HCT116 (cell line): ENCODE results near the gene DOCK10. TPM values are rescaled to one million over a fixed set of nuclear protein-coding genes. Genes with fewer than 3 reads are reported as not detected.

Experiments
- ATAC-seq: fragments of 200-7000 bp; cut with Tn5 transposase; 2 replicates; pipeline ENCODE4 v1.9.1; 2020; ENCODE audit warnings: mild to moderate bottlenecking, moderate library complexity
- BruUV-seq: library from RNA; stranded (reverse); fragments of 400-500 nt; replicated peaks from 2 replicates; lab custom pipeline; 2021; lab: Mats Ljungman, UMichigan
- CTCF ChIA-PET: fragments of 300-600 bp; sonication (Branson Sonifier 250); formaldehyde crosslinking; loops from one replicate; lab custom pipeline; 2021; ENCODE audit warnings: antibody characterized with exemption; lab: Charles Lee
- POLR2A ChIA-PET: fragments of 300-600, 350-600 bp; sonication (Branson Sonifier 250); formaldehyde crosslinking; loops from one replicate; lab custom pipeline; 2021; ENCODE audit warnings: antibody characterized with exemption; lab: Charles Lee
- RAD21 ChIA-PET, 2 experiments: fragments of 300-600 bp; sonication (Branson Sonifier 250); formaldehyde crosslinking; loops; one replicate each; lab custom pipeline; 2023; ENCODE audit warnings: low total read pairs in 2 of 2; ENCODE audit not compliant: uncharacterized antibody in 2 of 2, unreplicated experiment in 2 of 2, low non-redundant PET in 1 of 2; lab: Charles Lee
- DNase-seq: peaks from one replicate; pipeline ENCODE4 v3.0.0-alpha.2; 2010; ENCODE audit warnings: low read depth, low spot score
- H2AFZ ChIP-seq: fragments of 200-600 bp; shearing (Covaris generic), sonication (generic); 2 replicates; pipeline ENCODE4 v1.6.1; 2017; ENCODE audit warnings: low read depth, mixed run types, mixed read lengths, antibody characterized with exemption, low read length; ENCODE audit not compliant: poor library complexity, severe bottlenecking
- H3K27ac ChIP-seq: 2 replicates; pipeline ENCODE4 v1.5.1; 2012; ENCODE audit warnings: low read depth, low read length
- H3K27me3 ChIP-seq: fragments of 200-600 bp; sonication (generic); 2 replicates; pipeline ENCODE4 v1.6.1; 2016; ENCODE audit warnings: mixed run types, low read length, mixed read lengths; ENCODE audit not compliant: insufficient read depth
- H3K36me3 ChIP-seq, 2 experiments: fragments of 200-500 bp in 1 of 2; fragments of 200-600 bp in 1 of 2; sonication (Bioruptor generic) in 1 of 2; sonication (generic) in 1 of 2; 2 replicates each; pipeline versions ENCODE4 v1.5.1 to v1.6.1; 2014 to 2016; ENCODE audit warnings: low read length in 2 of 2, inconsistent platforms in 1 of 2, mixed read lengths in 1 of 2, mixed run types in 1 of 2; ENCODE audit not compliant: insufficient read depth in 2 of 2, control insufficient read depth in 1 of 2
- H3K4me1 ChIP-seq, 2 experiments: fragments of 200-600 bp in 1 of 2; sonication (generic) in 1 of 2; 2 replicates each; pipeline versions ENCODE4 v1.5.1 to v1.6.1; 2012 to 2017; ENCODE audit warnings: low read length in 2 of 2, inconsistent platforms in 1 of 2, mild to moderate bottlenecking in 1 of 2, mixed read lengths in 1 of 2, mixed run types in 1 of 2, moderate library complexity in 1 of 2; ENCODE audit not compliant: insufficient read depth in 2 of 2, control insufficient read depth in 1 of 2
- H3K4me2 ChIP-seq: fragments of 200-600 bp; sonication (generic); 2 replicates; pipeline ENCODE4 v1.6.1; 2017; ENCODE audit warnings: mixed run types, low read length, mixed read lengths
- H3K4me3 ChIP-seq, 2 experiments: fragments of 200-600 bp in 1 of 2; sonication (generic) in 1 of 2; replicated peaks in 1 of 2; 2 replicates each; pipeline ENCODE4 v1.5.1; 2011 to 2016; ENCODE audit warnings: low read length in 2 of 2, control low read depth in 1 of 2, low read depth in 1 of 2, mild to moderate bottlenecking in 1 of 2, mixed read lengths in 1 of 2, mixed run types in 1 of 2
- H3K79me2 ChIP-seq: fragments of 200-600 bp; sonication (generic); 2 replicates; pipeline ENCODE4 v1.6.1; 2017; ENCODE audit warnings: mild to moderate bottlenecking, mixed run types, low read length, moderate library complexity, mixed read lengths; ENCODE audit not compliant: insufficient read depth
- H3K9ac ChIP-seq: fragments of 200-600 bp; sonication (generic); 2 replicates; pipeline ENCODE4 v1.6.1; 2016; ENCODE audit warnings: low read length, mixed read lengths
- H3K9me2 ChIP-seq: fragments of 200-600 bp; sonication (generic), shearing (Covaris generic); 2 replicates; pipeline ENCODE4 v1.6.1; 2017; ENCODE audit warnings: mixed run types, mild to moderate bottlenecking, moderate library complexity; ENCODE audit not compliant: insufficient read depth
- H3K9me3 ChIP-seq, 2 experiments: fragments of 200-500 bp in 1 of 2; fragments of 200-600 bp in 1 of 2; sonication (Bioruptor generic) in 1 of 2; sonication (generic) in 1 of 2; 2 replicates each; pipeline ENCODE4 v1.6.1; 2014 to 2017; ENCODE audit warnings: low read length in 2 of 2, mixed read lengths in 2 of 2, inconsistent platforms in 1 of 2, low read depth in 1 of 2, mild to moderate bottlenecking in 1 of 2, mixed run types in 1 of 2, moderate library complexity in 1 of 2; ENCODE audit not compliant: control insufficient read depth in 1 of 2, insufficient read depth in 1 of 2
- H4K20me1 ChIP-seq: fragments of 200-600 bp; sonication (generic), shearing (Covaris generic); 2 replicates; pipeline ENCODE4 v1.6.1; 2017; ENCODE audit warnings: mixed run types, mild to moderate bottlenecking, moderate library complexity; ENCODE audit not compliant: insufficient read depth
- ATF3 ChIP-seq: IDR thresholded peaks from 2 replicates; pipeline ENCODE4 v1.6.1; 2012
- CEBPB ChIP-seq: IDR thresholded peaks from 2 replicates; pipeline ENCODE4 v1.6.1; 2012; ENCODE audit warnings: low read depth
- CTCF ChIP-seq, 3 experiments: fragments of 200-600 bp in 1 of 3; sonication (generic) in 1 of 3; IDR thresholded peaks in 2 of 3; conservative IDR thresholded peaks in 1 of 3; 2 replicates each; pipeline ENCODE4 v1.5.1; 2012 to 2017; ENCODE audit warnings: low read depth in 2 of 3, low read length in 2 of 3, antibody characterized with exemption in 1 of 3, borderline replicate concordance in 1 of 3, control low read depth in 1 of 3, mild to moderate bottlenecking in 1 of 3, mixed read lengths in 1 of 3, mixed run types in 1 of 3, moderate library complexity in 1 of 3; ENCODE audit not compliant: insufficient read depth in 1 of 3
- FOSL1 ChIP-seq: IDR thresholded peaks from 2 replicates; pipeline ENCODE4 v1.6.1; 2012; ENCODE audit warnings: low read depth
- POLR2A ChIP-seq: IDR thresholded peaks from 2 replicates; pipeline ENCODE4 v1.7.0; 2011; ENCODE audit warnings: borderline replicate concordance; ENCODE audit not compliant: insufficient read depth, insufficient read length; ENCODE audit errors: extremely low read depth
- RAD21 ChIP-seq: IDR thresholded peaks from 2 replicates; pipeline ENCODE4 v1.6.1; 2012; ENCODE audit warnings: low read depth, mild to moderate bottlenecking
- SP1 ChIP-seq: IDR thresholded peaks from 2 replicates; pipeline ENCODE4 v1.6.1; 2012; ENCODE audit warnings: low read depth
- TCF7L2 ChIP-seq: IDR thresholded peaks from 2 replicates; pipeline ENCODE4 v1.7.0; 2011; ENCODE audit warnings: borderline replicate concordance, inconsistent platforms; ENCODE audit not compliant: insufficient read depth, insufficient read length; ENCODE audit errors: extremely low read depth
- intact Hi-C: fragments of 100-400 bp; cut with micrococcal nuclease; formaldehyde crosslinking; loops from 2 replicates; pipeline ENCODE4 v1.10.0; 2022
- microRNA-seq: library from miRNA; unstranded; fragments of <30 nt; microRNA quantifications from one replicate; pipeline ENCODE4, GENCODE V29; 2016; ENCODE audit warnings: borderline number of aligned reads
- total RNA-seq: library from RNA; stranded (reverse); gene quantifications from one replicate; pipeline ENCODE4 v1.2.1, GENCODE V29; 2021; ENCODE audit not compliant: unreplicated experiment

DOCK10 gene
- total RNA-seq, 1 experiment from 2014 or later, result 0.54 TPM

GRCh38 chr2:224716201-224716600 is 326.1 kb downstream of the DOCK10 start, which contains the start of gene CCDC195:
TSS of gene CCDC195 (minus strand) at chr2:224716365. CDS start at chr2:224716365, 0 bp downstream.
- no peak within 1 kb of the TSS for H3K27ac ChIP-seq
- H3K79me2 ChIP-seq, result no peaks in the 10 kb centered on the region
- H3K9ac ChIP-seq, result no peak within 1 kb of the TSS
- H3K9me3 ChIP-seq, result no peaks in the 10 kb centered on the region
- no peaks in the 10 kb centered on the region for H3K27me3 ChIP-seq
- no peaks in the 10 kb centered on the region; the same call in 1 of the 2 replicates for H3K9me2 ChIP-seq
- no peaks in the 10 kb centered on the region for H3K4me1 ChIP-seq
- no peak within 1 kb of the TSS for H3K4me3 ChIP-seq
- ChIA-PET CTCF (no interaction called here), RAD21 (no interaction called here), POLR2A (no interaction called here)
- intact Hi-C loops, result no loop called here
- BruUV-seq, result no TSS peak
- TF ChIP-seq CTCF (IDR thresholded peaks at IDR 0.05 in 2 of 3, conservative IDR thresholded peaks at IDR 0.05 in 1 of 3; ENCODE audit: borderline replicate concordance in 1 of 3, insufficient read depth in 1 of 3, low read depth in 2 of 3, low read length in 2 of 3) (no peak), ATF3 (no peak), TCF7L2 (no peak), FOSL1 (no peak), RAD21 (no peak), SP1 (no peak), POLR2A (no peak), CEBPB (no peak)
- no peaks in the 10 kb centered on the region for H4K20me1 ChIP-seq
- DNase-seq, result no peak
- H2AFZ ChIP-seq, result no peak within 1 kb of the TSS
- no peaks in the 10 kb centered on the region for H3K36me3 ChIP-seq
- H3K4me2 ChIP-seq, result no peak within 1 kb of the TSS
- ATAC-seq, result no peak

Small RNA genes within 50 kb of the gene (microRNA-seq; reads per million reads assigned to microRNA genes)
- gene MIR4439, result not detected
